GM19238 (cell line): ENCODE results near the gene MZT2B.
"Not testable (repeated sequence)": the region's sequence is repeated elsewhere in the genome, so short reads cannot be mapped to it uniquely, and the experiment has no call there.

Experiments
- DNase-seq: peaks from one replicate; pipeline ENCODE4 v3.0.0; 2011; ENCODE audit warnings: low spot score; ENCODE audit not compliant: insufficient read length

The MZT2B gene

GRCh38 chr2:130203150-130203549 is 21.1 kb downstream of the MZT2B start:
- DNase-seq = not testable (repeated sequence)

GRCh38 chr2:130207051-130207450 is 25.0 kb downstream of the MZT2B start:
- not testable (repeated sequence) for DNase-seq

DNA sequence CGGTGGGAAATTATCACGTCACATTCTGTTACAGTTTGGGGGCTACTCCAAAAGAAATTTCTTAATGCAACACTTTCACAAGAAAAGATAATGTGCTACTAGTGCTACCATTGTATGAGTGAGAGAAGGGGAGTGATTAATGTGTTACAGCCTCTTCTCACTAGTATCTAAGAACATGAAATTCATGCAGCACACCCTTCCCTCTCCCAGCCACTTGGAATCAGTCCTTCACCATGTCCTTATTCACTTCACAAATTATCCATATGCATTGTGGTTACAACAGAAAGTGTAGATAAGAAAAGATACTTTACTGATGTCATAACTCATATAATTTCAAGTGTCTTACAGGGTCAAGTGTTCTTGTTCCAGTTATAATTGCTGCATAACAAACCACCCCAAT is 37.1 kb downstream of the MZT2B start:
- not testable (repeated sequence) for DNase-seq

- DNase-seq = not testable (repeated sequence)
Measured at GRCh38 chr2:130220505-130220904, 38.4 kb downstream of the MZT2B start.

GRCh38 chr2:130222523-130222922 is 40.5 kb downstream of the MZT2B start:
- not testable (repeated sequence) for DNase-seq

DNA sequence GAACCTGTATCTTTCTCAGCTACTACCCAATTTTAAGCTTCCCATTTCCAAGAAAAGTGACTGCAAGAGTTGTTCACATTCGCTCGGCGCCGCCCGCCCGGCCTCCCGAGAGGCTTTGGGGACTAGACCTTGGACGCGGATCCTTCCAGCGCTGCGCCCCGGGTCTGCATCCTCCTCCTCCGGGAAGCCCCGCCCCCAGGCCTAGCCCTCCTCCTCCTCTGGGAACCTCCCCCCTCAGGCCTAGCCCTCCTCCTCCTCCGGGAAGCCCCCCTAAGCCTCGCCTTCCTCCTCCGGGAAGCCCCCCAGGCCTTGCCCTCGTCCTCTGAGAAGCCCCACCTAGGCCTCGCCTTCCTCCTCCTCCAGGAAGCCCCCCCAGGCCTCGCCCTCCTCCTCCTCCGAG is 45.9 kb downstream of the MZT2B start:
- not testable (repeated sequence) for DNase-seq

DNA sequence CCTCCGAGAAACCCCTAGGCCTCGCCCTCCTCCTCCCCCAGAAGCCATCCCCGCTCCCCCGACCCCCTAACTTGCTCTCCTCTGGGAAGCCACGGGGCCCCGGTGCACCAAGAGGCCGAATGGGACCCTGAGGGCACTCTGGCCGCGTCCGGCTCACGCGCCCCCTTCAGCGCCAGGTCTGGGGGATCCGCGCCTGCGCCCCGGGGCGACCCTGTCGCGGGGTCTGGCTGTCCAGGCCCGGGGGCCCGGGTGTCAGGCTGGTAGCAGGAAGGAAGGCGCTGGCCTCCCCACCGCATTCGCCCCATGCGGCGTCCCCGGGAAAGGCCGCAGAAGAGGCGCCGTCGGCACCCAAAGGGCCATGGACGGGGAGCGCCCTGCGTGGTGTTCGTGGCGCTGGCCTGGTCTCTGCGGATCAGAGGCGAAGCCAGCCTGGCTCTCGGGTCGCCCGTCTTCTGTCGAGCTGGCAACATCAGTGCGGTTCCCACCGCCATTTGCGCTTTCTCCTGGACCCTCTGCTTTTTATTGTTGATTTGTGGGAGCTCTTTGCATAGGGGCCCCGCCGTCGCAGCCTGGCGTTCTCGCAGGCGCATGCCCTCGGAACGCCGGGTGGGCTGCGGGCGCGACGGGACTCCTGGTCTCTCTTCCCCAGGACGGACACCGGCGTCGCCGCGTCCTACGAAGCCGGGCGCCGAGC is 46.6 kb downstream of the MZT2B start:
- not testable (repeated sequence) for DNase-seq

DNA sequence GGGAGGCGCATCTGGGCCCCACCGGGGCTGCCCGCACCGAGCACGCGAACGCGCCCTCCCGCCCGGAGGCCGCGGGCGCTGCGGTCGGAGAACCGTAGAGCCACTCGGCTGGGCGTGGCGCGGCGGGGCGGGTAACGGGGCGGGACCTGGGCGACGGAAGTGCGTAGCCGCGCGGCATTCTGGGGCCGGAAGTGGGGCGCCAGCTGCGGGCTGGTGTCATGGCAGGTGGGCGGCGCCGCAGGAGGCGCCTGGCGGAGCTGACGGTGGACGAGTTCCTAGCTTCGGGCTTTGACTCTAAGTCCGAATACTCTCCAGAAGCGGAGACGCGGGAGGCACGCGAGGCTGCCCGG is 47.1 kb downstream of the MZT2B start:
- DNase-seq = peak; percentile 19

GRCh38 chr2:130230376-130230775 is 48.3 kb downstream of the MZT2B start:
- DNase-seq = not testable (repeated sequence)

- not testable (repeated sequence) for DNase-seq
Measured at GRCh38 chr2:130230907-130231306, 48.8 kb downstream of the MZT2B start.

DNA sequence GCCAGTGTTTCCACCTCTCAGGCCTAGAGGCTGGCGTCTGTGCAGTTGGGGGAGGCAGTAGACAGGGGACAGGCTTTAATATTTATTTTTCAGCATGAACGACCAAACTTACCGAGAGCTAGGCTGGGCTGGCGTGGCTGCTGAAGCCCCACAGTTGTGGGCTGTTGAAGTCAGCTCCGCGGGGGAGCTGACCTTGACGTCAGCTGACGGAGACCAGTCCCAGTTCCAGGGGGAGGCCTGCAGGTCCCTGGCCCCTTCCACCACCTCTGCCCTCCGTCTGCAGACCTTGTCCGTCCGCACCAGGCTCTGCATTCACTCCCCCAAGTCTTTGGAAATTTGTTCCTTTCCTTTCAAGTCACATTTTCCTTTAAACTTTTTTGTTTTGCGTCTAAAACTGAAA is 49.6 kb downstream of the MZT2B start:
- no peak for DNase-seq

- DNase-seq = not testable (repeated sequence)
Measured at GRCh38 chr2:130233066-130233465, 51.0 kb downstream of the MZT2B start.

DNA sequence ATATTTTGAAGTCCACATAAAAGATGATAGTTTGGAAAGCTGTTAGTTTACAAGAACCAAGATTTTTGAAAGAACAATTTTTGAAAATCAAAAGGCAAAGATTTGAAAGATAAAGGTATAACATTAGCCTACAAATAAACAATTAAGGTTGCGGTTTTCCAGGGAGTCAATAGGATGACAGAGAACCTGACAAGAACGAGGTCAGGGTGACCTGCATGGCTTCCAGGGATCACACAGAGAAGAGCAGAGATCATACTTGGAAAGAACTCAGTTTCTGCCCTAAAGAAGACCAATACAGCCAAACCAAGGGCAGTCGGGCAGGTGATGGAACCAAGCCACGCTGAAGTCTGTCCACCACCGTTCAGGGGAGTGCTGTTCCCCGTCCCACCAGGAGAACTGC is 57.5 kb downstream of the MZT2B start:
- DNase-seq = not testable (repeated sequence)
